ENCODE data around the gene LNPEP. TPM values are rescaled to one million over a fixed set of nuclear protein-coding genes. Genes with fewer than 3 reads are reported as not detected.

The LNPEP gene
- total and polyA plus RNA-seq, 2 of the 13 experiments (the other 11 are each of a cell fraction or from before 2014, with no cell fraction given): 8.0 to 16.9 TPM

GRCh38 chr5:97000391-97000790 lies 64.5 kb downstream of the LNPEP start:
- BruUV-seq (replicated peaks): no TSS peak
- in situ Hi-C loops (cut with HindIII; ENCODE audit: extremely low pct_ligation_motif_present, low pct_unique_long_range_greater_than_20kb): no loop called here
- Histone ChIP-seq H3K4me1 (ENCODE audit: insufficient read depth, low read length) (peaks cover 10% of the 10 kb centered on the region), H3K9me3 (ENCODE audit: low read length) (no peaks in the 10 kb centered on the region), H3K36me3 (replicated peaks in 1 of 2; ENCODE audit: control insufficient read depth in 1 of 2, insufficient read depth in 2 of 2, low read length in 2 of 2) (peaks cover 2 to 13% of the 10 kb centered on the region in 2 experiments; a peak in 3 of 5 replicates), H3K9ac (ENCODE audit: insufficient read depth, low read depth, low read length) (no peak overlapping the region), H4K20me1 (ENCODE audit: insufficient read depth, low read length) (no peaks in the 10 kb centered on the region), H3K79me2 (ENCODE audit: insufficient read depth, low read length) (no peaks in the 10 kb centered on the region), H3K4me3 (replicated peaks in 1 of 3; ENCODE audit: insufficient read depth in 1 of 3, low read depth in 2 of 3, low read length in 3 of 3) (no peak overlapping the region), H3K27me3 (ENCODE audit: control insufficient read depth in 1 of 2, insufficient read depth in 2 of 2, low read length in 2 of 2) (no peaks in the 10 kb centered on the region), H2AFZ (ENCODE audit: low read length) (no peak overlapping the region), H3K27ac (ENCODE audit: extremely low read length, insufficient read depth, low read length) (no peak overlapping the region), H3K4me2 (ENCODE audit: low read depth, low read length) (no peak overlapping the region)
- DNase-seq (ENCODE audit: low spot score) (no peak), FAIRE-seq (no peak), ATAC-seq (no peak)
- TF ChIP-seq KLF15 (CRISPR knock-in tag; IDR thresholded peaks at IDR 0.05; ENCODE audit: borderline replicate concordance) (no peak), ZSCAN22 (CRISPR knock-in tag; IDR thresholded peaks at IDR 0.05) (no peak), PAF1 (CRISPR knock-in tag; IDR thresholded peaks at IDR 0.05) (no peak), GATAD2A (CRISPR knock-in tag; IDR thresholded peaks at IDR 0.05) (no peak), U2AF2 (IDR thresholded peaks at IDR 0.05; ENCODE audit: low read depth, low read length) (no peak), ZNF235 (CRISPR knock-in tag; IDR thresholded peaks at IDR 0.05; ENCODE audit: borderline replicate concordance) (no peak), ZNF687 (CRISPR knock-in tag; IDR thresholded peaks at IDR 0.05) (no peak), RFX1 (IDR thresholded peaks at IDR 0.05) (no peak), NR2C2 (CRISPR knock-in tag; IDR thresholded peaks at IDR 0.05; ENCODE audit: borderline replicate concordance) (no peak), ZMYM3 (CRISPR knock-in tag; IDR thresholded peaks at IDR 0.05) (no peak), CREB1 (IDR thresholded peaks at IDR 0.05) (no peak), CREB1 (CRISPR knock-in tag; IDR thresholded peaks at IDR 0.05) (no peak), ZBED4 (CRISPR knock-in tag; IDR thresholded peaks at IDR 0.05; ENCODE audit: borderline replicate concordance) (no peak), BRD4 (CRISPR knock-in tag; IDR thresholded peaks at IDR 0.05) (no peak), CREM (IDR thresholded peaks at IDR 0.05) (no peak), CREM (CRISPR knock-in tag; IDR thresholded peaks at IDR 0.05) (no peak), KLF9 (CRISPR knock-in tag; IDR thresholded peaks at IDR 0.05; ENCODE audit: low read depth) (no peak), RFXANK (CRISPR knock-in tag; IDR thresholded peaks at IDR 0.05) (no peak)
- CTCF ChIA-PET (ENCODE audit: low intra/inter-chr PET ratio, low total read pairs): no interaction called here
- POLR2A ChIA-PET: no interaction called here
- 95% methylated on average over 3 of the region's 3 CpGs for WGBS (ENCODE audit: low lambda C conversion rate)
- intact Hi-C loops (cut with micrococcal nuclease; ENCODE audit: unreplicated experiment): loop anchor here (5.0 kb wide), 1 partner anchor 37 kb away; no protein-coding TSS in a partner anchor

All from HepG2 (cell line).